ENCODE measurements around the gene AURKA. TPM values are rescaled to one million over a fixed set of nuclear protein-coding genes. Genes with fewer than 3 reads are reported as not detected.
"Not testable (repeated sequence)": the region's sequence is repeated elsewhere in the genome, so short reads cannot be mapped to it uniquely, and the experiment has no call there.

The AURKA gene
- total and polyA plus RNA-seq, 2 donors = 2.5 to 13.5 TPM

DNA sequence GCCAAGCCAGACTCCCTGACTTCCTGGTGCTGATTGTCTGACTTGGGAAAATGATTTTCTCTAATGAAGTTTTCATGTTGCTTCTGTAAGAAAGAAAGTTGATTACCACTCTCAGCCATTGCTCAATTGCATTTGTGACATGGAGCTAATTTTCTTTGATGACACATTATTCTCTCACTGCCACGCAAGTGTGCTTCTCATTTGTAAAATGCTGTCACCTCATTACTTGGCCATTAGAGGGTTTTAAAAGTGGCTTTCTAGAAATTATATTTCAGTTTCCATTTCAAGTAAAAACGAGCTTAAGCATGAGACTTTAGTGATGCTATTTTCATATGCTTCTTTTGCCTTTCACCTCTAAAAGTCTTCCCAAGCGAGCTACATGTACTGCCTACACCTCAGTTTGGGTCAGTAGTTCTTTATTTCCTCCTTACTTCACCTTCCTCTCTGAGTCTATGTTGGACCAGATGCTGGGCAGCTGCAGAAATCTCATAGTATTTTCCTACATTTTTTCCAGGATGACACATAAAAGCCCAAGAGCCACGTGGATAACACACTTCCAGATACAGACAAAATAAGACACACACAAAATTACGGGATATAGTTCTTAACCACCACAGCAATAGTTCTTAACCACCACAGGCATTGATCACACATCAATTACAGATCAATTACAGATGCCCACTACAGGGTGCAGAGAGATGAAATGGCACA, 39.5 kb downstream of the AURKA start:
- H3K27ac ChIP-seq (ENCODE audit: low read depth) = no peak overlapping the region
- no peak overlapping the region for H3K4me3 ChIP-seq (ENCODE audit: low read depth, low read length)
- no peak for DNase-seq (ENCODE audit: extremely low spot score)
- no peaks in the 10 kb centered on the region for H3K36me3 ChIP-seq (ENCODE audit: insufficient read depth)
- H3K4me1 ChIP-seq (ENCODE audit: insufficient read depth) = no peaks in the 10 kb centered on the region
- WGBS = 68% methylated on average over 5 of the region's 5 CpGs

DNA sequence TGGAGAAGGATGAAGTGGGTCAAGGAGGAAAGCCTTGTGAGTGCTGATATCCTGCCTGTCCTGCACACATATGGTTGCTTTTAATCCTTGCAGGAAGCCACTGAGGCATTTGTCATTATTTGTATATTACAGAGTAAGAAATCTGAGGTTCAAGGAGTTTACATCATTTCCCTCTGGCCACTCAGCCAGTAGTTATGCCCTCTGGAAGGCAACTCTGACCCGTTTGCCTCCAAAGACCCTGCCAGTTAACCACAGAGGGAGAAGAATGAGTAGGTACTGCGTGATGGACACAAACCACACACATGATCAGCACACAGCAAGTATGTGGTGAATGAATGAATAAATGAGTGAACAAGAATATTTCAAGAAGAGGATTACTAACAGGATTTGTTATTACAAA, 41.2 kb downstream of the AURKA start:
- WGBS = 79% methylated on average over 2 of the region's 2 CpGs
- Histone ChIP-seq H3K4me1 (ENCODE audit: insufficient read depth) (no peaks in the 10 kb centered on the region), H3K27ac (ENCODE audit: low read depth) (no peak overlapping the region), H3K4me3 (ENCODE audit: low read depth, low read length) (no peak overlapping the region), H3K36me3 (ENCODE audit: insufficient read depth) (no peaks in the 10 kb centered on the region)
- no peak for DNase-seq (ENCODE audit: extremely low spot score)

DNA sequence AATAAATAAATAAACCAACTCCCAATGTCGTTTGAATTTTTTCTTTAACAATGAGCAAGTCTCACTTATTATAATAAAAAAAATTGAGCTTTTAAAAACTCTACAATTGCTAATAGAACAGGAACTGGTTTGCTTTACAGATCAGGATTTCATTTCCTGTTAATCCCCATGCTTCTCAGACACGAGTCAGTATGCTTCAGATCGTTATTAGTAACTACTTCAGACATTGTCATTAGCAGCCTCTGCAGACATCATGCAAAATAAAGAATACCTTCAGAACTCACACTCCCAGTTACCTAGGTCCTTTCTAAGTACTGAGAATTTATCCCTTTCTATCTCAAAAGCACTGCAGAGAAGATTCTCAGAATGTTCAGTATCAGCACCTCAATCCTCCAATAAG, 43.3 kb downstream of the AURKA start:
- WGBS = 12% methylated on average over 3 of the region's 3 CpGs
- H3K4me1 ChIP-seq (ENCODE audit: insufficient read depth) = no peaks in the 10 kb centered on the region

DNA sequence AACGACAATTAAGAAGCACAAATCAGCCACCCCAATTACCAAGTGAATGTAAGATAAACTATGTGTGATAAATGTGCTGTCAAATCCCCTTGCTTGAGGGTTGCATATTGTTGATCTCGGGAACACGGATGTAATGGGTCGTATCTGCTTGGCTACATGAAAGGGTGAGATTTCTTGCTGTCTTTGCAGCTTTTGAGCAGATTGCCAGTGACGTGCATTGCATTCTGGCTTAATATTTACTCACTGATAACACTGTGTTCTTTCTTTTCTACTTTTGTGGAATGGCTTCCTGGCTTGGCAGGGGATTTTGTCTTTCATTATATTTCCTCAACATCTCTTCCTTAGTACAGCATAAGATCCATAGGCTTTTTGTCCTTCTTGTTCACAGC, 43.7 kb downstream of the AURKA start:
- 11% methylated on average over 5 of the region's 5 CpGs for WGBS
- DNase-seq (ENCODE audit: extremely low spot score) = no peak

More for the DNA sequence above, 43.3 kb downstream of the AURKA start:
- no peak overlapping the region for H3K4me3 ChIP-seq (ENCODE audit: low read depth, low read length)
- no peak for DNase-seq (ENCODE audit: extremely low spot score)
- H3K36me3 ChIP-seq (ENCODE audit: insufficient read depth) = no peaks in the 10 kb centered on the region
- no peak overlapping the region for H3K27ac ChIP-seq (ENCODE audit: low read depth)

DNA sequence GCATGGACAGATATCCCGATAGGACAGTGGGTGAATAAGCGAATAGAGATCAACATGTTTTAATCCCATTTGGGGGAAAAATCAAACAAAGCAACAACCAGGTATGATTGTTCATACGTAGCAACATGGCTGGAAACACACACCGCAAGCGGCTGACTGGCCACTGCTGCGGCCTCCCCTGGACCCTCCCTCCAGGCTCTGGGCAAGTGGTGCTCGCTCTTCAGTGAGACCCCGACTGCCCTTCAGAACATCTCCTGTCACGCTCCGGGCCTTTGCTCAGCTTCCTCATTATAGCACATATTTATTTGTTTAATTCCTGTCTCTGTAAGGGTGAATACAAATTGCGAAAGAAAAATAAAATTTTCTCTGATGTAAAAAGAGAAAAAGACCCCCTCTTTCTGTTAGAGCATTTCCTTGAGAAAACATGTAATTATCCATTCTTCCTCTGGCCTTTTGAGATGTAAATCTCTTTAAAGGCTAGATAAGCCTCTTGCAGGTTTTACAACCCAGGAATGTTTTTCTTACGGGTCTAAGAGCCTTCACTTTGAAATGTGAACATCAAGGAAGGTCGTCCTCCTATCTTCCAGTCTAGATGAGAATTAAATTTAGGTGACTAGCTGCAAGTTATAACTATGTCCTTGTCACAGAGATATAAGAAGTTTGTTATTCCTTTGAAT, 44.2 kb downstream of the AURKA start:
- H3K27ac ChIP-seq (ENCODE audit: low read depth) = no peak overlapping the region
- 64% methylated on average over 13 of the region's 13 CpGs for WGBS
- no peak for DNase-seq (ENCODE audit: extremely low spot score)
- no peaks in the 10 kb centered on the region for H3K4me1 ChIP-seq (ENCODE audit: insufficient read depth)
- H3K36me3 ChIP-seq (ENCODE audit: insufficient read depth) = no peaks in the 10 kb centered on the region
- H3K4me3 ChIP-seq (ENCODE audit: low read depth, low read length) = no peak overlapping the region

More for the DNA sequence above, 43.7 kb downstream of the AURKA start:
- Histone ChIP-seq H3K4me1 (ENCODE audit: insufficient read depth) (no peaks in the 10 kb centered on the region), H3K4me3 (ENCODE audit: low read depth, low read length) (no peak overlapping the region), H3K27ac (ENCODE audit: low read depth) (no peak overlapping the region), H3K36me3 (ENCODE audit: insufficient read depth) (no peaks in the 10 kb centered on the region)

DNA sequence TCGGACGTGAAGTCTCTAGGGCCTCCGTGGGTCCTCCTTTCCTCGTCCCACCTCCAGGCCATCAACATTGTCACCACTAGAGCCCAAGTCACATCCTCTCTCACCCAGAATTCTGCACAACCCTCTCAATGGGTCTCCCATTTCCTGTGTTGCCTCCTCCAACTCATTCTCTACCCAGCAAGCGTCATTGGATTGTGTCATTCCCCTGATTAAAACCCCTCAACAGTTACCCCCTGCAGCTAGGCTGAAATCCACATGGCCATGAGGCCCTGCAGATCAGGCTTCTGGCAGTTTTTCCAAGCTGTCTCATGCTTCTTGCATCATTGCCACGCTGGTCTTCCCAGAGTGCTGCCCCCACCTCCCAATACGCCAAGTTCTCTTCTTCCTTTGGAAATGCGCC, 46.1 kb downstream of the AURKA start:
- Histone ChIP-seq H3K4me1 (ENCODE audit: insufficient read depth) (no peaks in the 10 kb centered on the region), H3K27ac (ENCODE audit: low read depth) (no peak overlapping the region), H3K36me3 (ENCODE audit: insufficient read depth) (no peaks in the 10 kb centered on the region), H3K4me3 (ENCODE audit: low read depth, low read length) (no peak overlapping the region)
- WGBS = 90% methylated on average over 8 of the region's 8 CpGs
- no peak for DNase-seq (ENCODE audit: extremely low spot score)

DNA sequence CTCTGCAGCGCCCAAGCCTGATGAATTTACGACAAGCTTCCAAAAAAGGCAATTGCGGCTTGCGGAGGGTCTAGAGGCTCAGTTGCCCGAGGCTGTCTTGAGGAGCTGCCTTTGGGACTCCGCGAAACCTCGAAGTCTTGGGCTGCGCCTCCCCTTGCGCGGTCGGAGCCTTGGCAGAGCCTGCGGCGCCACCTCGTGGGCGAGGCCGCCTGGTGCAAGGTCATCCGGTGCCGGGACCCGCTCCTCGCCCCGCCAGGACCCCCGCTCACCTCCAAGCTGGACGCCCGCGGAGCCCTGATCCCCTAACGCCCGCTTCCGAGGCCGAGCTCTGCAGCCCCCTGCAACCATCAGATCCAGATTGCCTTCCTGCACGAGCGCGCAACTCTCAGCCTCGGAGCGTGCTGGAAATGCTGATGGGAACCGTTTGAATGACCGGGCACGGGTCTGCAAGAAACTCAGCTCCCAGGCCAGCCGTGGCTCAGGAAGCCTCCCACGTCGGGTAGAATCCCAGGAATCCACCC, 48.1 kb downstream of the AURKA start:
- no peaks in the 10 kb centered on the region for H3K4me1 ChIP-seq (ENCODE audit: insufficient read depth)
- H3K27ac ChIP-seq (ENCODE audit: low read depth) = no peak overlapping the region
- no peak overlapping the region for H3K4me3 ChIP-seq (ENCODE audit: low read depth, low read length)
- no peaks in the 10 kb centered on the region for H3K36me3 ChIP-seq (ENCODE audit: insufficient read depth)
- no peak for DNase-seq (ENCODE audit: extremely low spot score)
- 3% methylated on average over 41 of the region's 41 CpGs for WGBS

DNA sequence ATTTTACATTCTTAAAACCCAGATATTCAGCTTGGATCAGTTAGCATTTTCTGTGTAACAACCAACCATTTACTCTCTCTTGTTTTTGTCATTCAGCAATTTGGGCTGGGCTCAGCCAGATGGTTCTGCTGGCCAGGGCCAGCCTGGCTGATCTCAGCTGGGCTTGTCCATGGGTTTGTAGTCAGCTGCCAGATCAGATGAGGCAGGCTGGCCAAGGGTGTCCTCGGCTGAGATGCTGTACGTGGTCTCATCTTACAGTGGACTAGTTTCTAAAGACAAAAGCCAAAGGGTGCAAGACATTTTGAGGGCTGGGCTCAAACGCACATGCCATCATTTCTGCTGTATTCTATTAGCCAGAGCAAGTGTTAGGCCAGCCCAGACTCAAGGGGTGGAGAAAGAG, 49.2 kb downstream of the AURKA start:
- Histone ChIP-seq H3K36me3 (ENCODE audit: insufficient read depth) (no peaks in the 10 kb centered on the region), H3K27ac (ENCODE audit: low read depth) (no peak overlapping the region), H3K4me1 (ENCODE audit: insufficient read depth) (no peaks in the 10 kb centered on the region), H3K4me3 (ENCODE audit: low read depth, low read length) (no peak overlapping the region)
- no peak for DNase-seq (ENCODE audit: extremely low spot score)
- whole genome bisulfite sequencing = 88% methylated on average over 3 of the region's 3 CpGs

DNA sequence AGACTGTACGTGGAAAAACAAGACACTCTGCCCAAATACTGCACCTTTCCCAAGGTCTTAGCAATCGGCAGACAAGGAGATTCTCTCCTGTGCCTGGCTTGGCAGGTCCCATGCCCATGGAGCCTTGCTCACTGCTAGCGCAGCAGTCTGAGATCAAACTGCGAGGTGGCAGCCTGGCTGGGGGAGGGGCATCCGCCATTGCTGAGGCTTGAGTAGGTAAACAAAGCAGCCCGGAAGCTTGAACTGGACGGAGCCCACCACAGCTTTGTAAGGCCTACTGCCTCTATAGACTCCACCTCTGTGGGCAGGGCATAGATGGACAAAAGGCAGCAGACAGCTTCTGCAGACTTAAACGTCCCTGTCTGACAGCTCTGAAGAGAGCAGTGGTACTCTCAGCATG, 55.3 kb downstream of the AURKA start:
- not testable (repeated sequence) for H3K36me3 ChIP-seq (ENCODE audit: insufficient read depth); H3K27ac ChIP-seq (ENCODE audit: low read depth); H3K4me1 ChIP-seq (ENCODE audit: insufficient read depth); H3K4me3 ChIP-seq (ENCODE audit: low read depth, low read length); DNase-seq (ENCODE audit: extremely low spot score)
- WGBS = 70% methylated on average over 8 of the region's 8 CpGs

DNA sequence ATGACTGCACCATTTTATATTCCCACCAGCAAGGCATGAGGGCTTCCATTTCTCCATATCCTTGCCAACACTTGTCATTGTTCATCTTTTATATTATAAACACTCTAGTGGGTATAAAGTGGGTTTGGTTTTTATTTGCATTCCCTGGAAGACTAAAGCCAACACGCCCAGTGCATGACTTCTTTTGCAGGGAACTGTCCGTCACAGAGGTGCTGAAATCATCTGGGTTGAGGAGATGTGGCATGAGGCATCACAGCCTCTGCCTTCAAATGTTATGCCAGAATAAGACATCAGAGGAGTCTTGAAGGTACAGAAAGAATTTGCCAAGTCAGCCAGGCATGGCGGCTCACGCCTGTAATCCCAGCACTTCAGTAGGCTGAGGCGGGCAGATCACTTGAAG, 63.2 kb downstream of the AURKA start:
- no peaks in the 10 kb centered on the region for H3K36me3 ChIP-seq (ENCODE audit: insufficient read depth)
- no peak overlapping the region for H3K27ac ChIP-seq (ENCODE audit: low read depth)
- WGBS = 46% methylated on average over 5 of the region's 5 CpGs
- DNase-seq (ENCODE audit: extremely low spot score) = no peak
- H3K4me3 ChIP-seq (ENCODE audit: low read depth, low read length) = no peak overlapping the region
- H3K4me1 ChIP-seq (ENCODE audit: insufficient read depth) = no peaks in the 10 kb centered on the region

DNA sequence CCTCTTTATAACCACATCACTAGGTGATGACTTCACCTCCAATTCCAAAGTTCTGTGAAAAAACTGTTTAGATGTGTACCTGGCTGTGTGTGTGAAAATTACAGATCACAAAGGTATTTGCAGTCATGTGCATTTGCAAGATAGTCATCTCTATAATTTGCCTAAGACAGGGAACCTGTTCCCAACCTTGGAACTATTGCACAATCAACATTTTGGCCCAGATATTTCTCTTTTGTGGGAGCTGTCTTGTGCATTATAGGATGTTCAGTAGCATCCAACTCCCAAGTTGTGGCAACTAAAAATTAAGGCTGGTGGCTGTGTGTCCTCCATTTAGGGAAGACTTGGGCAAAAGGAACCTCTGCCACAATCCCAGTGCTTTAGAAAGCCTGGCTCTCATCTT, 67.2 kb downstream of the AURKA start:
- no peak for DNase-seq (ENCODE audit: extremely low spot score)
- no peak overlapping the region for H3K4me3 ChIP-seq (ENCODE audit: low read depth, low read length)
- no peaks in the 10 kb centered on the region for H3K4me1 ChIP-seq (ENCODE audit: insufficient read depth)
- no peaks in the 10 kb centered on the region for H3K36me3 ChIP-seq (ENCODE audit: insufficient read depth)
- no peak overlapping the region for H3K27ac ChIP-seq (ENCODE audit: low read depth)

DNA sequence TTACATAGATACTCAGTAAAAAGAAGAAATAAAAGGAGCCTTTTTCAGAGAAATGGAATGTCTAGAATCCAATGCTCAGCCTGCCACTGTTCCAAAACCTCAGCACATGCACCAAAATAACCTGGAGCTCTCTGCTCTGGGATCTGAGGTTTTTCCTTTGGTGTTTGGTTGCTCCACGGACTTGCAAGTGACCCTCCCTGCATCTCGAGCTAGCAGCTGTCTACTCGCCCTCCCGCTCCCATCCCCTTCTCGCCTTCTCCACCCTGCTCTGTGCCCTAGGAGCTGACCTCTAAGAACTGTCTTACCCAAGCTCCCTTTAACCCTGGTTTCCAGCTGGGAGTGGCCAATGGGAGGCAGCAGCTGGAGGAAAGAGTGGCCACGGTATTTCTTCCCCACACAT, 68.4 kb downstream of the AURKA start:
- whole genome bisulfite sequencing = 66% methylated on average over 6 of the region's 6 CpGs
- no peak for DNase-seq (ENCODE audit: extremely low spot score)
- Histone ChIP-seq H3K27ac (ENCODE audit: low read depth) (no peak overlapping the region), H3K36me3 (ENCODE audit: insufficient read depth) (no peaks in the 10 kb centered on the region), H3K4me1 (ENCODE audit: insufficient read depth) (no peaks in the 10 kb centered on the region), H3K4me3 (ENCODE audit: low read depth, low read length) (no peak overlapping the region)

DNA sequence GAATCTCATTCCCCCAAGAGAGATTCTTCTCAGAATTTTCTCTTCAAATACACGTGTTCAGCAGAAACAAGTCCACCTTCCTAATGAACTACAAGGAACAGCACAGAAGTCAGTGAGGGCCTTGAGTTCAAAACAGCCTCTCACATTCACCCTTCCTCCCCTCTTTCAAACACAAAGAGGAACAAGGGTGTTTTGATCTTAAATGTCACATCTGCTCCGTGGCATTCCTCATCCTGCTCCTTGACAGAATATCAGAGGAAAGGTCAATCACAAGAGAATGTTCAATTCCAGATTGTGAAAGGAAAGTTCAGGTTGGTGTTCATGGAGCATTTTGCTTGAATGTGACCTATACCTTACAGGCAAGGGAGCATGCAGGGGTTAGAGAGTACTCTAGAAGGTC, 68.8 kb downstream of the AURKA start:
- 36% methylated on average over 2 of the region's 2 CpGs for WGBS
- Histone ChIP-seq H3K36me3 (ENCODE audit: insufficient read depth) (no peaks in the 10 kb centered on the region), H3K4me1 (ENCODE audit: insufficient read depth) (no peaks in the 10 kb centered on the region), H3K4me3 (ENCODE audit: low read depth, low read length) (no peak overlapping the region), H3K27ac (ENCODE audit: low read depth) (no peak overlapping the region)
- no peak for DNase-seq (ENCODE audit: extremely low spot score)

DNA sequence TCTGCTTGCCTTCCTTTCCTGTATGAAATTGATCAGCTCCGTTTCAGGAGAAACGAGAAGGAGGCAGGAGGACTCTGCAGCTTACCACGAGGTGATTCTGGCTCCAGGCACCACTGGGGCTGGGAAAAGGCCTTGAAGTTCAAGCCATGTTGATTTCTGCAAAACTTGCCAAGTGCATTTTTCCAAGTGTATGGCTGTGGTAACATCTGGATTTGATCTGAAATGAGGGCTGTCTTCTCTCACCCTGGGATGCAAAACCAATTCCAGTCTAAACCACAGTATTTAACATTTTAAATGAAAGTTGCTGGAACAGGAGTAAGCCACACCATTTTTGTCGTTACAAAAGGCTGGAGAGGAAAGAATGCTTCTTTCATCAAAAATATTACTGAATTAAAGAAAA, 69.3 kb downstream of the AURKA start:
- Histone ChIP-seq H3K4me1 (ENCODE audit: insufficient read depth) (no peaks in the 10 kb centered on the region), H3K36me3 (ENCODE audit: insufficient read depth) (no peaks in the 10 kb centered on the region), H3K4me3 (ENCODE audit: low read depth, low read length) (no peak overlapping the region), H3K27ac (ENCODE audit: low read depth) (no peak overlapping the region)
- 23% methylated on average over 4 of the region's 4 CpGs for WGBS
- DNase-seq (ENCODE audit: extremely low spot score) = no peak
